GM18502 (cell line): ENCODE results near the gene HOXD9.

Experiments
- ATAC-seq: cut with Tn5 transposase; IDR thresholded peaks from one replicate; pipeline ENCODE4 v1.9.1; 2021; ENCODE audit warnings: mild to moderate bottlenecking; ENCODE audit not compliant: unreplicated experiment, poor library complexity

HOXD9 gene

DNA sequence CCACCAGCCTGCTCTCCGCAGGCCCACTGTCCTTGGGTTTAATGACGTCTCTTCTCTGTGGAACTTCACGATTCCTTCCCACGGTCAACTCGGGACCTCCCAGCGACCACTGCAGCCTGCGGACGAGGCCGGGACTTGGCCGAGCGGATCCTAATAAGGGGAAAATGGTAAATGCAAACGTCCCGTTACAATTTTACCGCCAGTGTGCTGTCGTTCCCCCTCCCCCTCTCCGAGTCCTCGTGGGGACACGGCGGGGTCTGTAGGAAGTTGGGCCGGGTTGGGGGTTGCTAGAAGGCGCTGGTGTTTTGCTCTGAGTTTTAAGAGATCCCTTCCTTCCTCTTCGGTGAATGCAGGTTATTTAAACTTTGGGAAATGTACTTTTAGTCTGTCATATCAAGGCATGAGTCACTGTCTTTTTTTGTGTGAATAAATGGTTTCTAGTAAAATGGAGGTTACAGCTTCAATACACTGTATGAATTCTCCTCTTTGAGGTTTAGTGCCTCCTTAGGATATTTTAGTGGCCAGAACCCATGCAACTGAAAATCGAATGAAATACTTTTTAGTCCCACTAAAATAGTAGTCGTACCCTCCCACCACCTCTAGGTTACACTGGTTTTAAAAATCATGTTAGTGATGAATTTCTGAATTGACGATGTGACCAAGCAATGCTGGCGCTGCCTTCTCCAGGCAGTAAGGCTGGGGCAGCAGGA lies 13.2 kb upstream of the HOXD9 start:
- no peak for ATAC-seq

DNA sequence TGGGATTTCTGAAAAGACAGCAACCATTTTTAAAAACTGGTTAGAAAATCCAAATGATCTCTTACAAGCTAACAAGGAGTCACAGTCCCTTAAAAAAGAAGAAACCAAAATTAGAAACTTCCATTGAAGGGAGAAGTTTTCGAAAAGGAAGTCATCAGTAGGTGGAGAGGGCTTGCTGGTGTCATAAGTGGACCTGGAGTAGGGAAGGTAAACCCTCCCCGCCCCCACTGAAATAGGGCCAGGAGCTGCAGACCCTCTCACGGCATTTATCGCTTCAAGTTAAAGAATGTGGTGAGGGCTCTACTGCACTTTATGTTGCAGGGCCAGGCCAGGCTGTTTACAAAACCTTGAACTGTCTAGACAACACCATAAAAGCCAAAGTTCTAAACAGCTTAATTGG lies 12.6 kb upstream of the HOXD9 start:
- no peak for ATAC-seq

DNA sequence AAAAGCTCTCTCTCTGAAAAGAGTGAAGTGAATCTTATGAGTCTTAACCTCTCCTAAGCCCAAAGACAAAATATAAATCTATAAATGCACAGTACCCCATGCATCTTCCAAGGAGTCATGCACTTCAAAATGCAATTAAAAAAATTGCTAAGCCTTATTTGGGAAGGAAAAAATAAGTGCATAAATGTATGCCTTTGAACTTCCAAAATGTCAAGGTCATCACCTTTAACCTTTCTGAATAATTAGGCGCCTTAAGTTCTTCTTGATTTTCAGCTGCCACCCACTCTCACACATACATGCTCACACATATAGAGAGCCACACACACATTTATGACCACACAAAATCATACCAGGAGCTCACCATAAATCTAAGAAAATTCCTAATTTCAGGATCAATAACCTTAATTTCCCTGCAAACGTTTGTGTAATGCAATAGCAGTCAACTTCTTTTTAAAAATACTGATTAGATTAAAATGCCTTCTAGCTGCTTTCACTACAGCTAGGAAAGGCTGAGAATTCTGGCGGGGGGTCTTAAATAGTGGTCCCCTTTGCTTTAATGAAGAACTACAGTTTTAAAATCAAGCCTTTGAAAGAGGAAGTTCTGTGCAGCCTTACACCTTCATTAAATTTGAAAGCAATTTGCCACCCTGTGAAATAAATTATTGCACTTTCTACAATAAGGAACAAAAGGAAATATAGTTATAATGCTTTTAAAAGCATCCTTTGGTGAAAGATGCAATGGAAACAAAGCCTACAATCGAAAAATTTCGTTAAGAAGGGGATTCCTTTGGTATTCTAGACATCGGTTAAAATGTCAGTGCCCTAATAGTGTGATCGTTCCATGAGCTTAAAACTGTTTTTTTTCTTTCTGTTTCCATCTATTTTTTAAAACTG lies 11.9 kb upstream of the HOXD9 start:
- no peak for ATAC-seq

DNA sequence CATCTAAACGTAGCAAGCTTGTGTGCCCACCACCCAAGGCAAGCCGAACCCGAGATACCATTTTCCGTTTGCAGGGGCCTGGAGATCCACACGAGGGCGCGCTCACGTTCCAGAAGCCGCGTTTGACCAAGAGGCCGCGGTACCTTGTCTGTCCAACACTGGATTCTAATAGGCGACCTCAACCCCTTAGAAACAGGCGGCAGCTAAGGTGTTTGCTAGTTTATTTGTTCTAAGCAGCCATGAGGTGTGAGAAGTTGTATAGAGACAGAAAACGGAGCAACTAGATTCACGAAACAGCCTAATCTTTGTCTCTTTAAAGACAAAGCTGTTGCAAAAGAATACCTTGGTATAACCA lies 11.2 kb upstream of the HOXD9 start:
- no peak for ATAC-seq

DNA sequence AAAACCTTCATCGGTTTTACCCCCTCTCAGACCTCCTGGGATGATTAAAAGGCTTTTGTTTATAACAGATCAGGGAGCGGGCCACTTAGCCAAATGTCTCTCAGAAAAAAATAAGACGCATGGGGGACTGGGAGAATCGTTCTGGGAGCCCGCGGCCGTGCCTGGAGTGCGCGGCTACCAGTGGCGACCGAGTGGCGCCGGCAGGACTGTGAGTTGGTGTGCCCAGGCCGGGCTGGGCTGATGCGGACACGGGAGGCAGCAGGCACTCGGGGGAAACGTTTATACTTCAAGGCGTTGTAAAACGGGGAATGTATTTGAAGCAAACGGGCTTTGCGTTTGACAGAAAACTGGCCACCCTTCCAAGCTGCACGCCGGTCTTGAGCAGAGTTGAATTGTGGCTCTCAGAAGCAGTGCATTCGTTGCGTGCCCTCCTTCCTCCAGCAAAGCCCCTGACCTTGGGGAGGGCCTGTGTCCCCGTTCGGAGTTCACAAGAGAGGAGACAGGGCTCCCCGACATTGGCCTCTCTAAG lies 10.6 kb upstream of the HOXD9 start:
- no peak for ATAC-seq

DNA sequence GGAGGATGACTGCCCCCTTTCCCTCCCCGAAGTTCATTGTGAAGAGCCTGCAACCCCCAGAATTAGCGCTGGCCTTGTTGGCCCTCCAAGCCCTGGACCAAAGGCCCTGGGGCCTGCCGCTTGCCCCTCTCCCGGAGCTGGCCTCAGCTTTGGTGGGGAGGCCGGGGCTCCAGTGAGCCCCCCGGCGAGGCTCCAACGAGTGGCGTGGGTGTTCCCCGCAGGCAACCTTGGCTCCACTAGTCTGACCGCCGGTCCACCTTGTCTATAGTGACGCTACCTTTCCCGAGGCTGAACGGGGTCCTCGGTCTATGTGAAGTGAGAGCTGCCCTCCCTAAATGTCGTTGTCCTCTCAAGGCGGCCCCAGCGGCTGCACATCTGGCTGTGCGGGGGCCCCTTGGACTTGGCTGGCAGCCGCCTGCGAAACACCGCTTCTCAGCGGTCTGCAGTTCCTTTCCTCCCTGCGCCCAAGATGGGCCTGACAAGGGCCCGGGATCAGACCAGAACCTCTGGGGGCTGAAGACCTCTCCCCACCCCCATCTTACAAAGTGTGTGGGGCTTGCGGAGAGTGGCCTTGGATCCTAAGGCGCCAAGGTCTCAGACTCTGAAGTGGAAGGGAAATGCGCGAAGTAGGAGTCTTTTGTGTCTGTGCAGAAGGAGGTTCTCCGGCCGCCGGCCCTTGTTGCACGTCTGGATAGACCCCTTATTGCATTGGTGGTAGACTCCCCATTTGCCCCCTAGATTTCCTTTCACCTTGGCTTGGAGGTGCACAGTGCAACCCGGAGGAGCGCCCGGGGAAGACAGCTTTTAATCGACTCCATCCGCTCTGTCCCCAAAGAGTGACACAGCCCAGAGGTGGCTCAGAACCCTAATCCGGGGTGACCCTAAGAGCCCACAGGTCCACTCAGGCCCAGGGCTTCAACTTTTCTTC lies 9.9 kb upstream of the HOXD9 start:
- no peak for ATAC-seq

DNA sequence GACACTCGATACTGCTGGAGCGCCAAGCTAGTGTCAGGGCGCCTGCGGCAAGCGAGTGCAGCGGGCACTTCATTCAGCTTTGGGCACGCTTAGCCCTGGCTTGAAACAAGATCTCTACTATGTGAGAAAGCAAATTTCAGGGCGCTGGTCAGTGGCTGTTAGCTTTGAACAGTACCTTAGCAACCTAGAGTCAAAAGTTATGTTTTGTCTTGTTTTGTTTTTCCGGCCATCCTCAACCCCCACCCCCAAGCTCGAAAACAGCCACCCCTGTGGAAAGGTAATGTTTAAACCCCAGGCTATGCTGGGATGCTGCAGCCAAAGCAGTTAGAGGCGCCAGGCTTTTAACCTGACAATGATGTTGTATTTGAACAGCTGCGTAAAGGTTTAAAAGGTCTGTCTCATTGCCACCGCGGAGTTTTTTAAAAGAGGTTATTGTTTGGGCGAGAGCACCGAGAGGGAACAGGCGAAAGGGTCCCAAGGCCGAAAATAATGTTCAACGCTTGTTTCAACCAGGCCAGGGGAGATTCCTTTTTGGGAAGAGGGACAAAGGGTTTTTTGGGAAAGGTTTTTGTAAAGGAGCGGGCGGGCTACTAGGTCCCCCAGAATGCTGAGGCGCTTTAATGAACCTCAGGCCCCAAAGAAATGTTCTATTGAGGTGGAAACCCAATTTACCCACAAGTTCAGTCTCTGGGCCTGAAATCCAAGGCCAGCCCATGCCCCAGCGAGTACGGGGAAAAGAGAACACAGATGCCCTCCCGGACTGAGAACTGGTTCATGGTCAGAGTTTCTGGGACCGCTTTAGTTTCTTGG lies 8.2 kb upstream of the HOXD9 start:
- ATAC-seq, result no peak

DNA sequence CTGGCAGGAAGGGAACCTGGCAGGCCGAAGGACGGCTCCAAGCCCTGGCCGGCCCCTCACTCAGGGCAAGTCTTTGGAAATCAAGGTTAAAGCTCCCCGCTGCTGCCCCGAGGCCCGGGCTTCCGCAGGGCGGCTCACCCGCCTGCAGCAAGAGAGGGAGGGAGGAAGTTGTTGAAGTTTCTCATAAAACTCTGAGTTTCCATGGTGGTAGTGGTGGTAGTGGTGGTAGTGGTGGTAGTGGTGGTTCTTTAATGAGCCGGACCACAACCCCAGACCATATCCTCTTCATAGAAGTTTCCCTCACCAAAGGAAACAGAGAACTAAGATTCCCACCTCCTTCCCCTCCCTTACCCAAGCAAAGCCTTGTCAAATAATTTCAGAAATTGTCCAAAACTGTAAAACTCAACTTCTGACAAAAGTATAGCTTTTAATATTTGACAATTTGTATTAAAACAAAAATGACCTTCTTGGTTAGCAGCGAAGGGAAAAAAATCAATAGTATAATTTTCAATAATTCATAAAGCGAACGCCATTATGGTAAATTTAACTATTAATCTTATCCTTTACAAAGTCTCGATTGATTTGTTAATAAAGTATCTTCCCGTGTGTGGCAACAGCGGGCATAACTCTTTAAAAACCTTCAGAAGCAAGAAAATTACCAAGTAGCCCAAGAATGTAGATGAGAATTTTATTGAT lies 7.4 kb upstream of the HOXD9 start:
- ATAC-seq, result no peak

DNA sequence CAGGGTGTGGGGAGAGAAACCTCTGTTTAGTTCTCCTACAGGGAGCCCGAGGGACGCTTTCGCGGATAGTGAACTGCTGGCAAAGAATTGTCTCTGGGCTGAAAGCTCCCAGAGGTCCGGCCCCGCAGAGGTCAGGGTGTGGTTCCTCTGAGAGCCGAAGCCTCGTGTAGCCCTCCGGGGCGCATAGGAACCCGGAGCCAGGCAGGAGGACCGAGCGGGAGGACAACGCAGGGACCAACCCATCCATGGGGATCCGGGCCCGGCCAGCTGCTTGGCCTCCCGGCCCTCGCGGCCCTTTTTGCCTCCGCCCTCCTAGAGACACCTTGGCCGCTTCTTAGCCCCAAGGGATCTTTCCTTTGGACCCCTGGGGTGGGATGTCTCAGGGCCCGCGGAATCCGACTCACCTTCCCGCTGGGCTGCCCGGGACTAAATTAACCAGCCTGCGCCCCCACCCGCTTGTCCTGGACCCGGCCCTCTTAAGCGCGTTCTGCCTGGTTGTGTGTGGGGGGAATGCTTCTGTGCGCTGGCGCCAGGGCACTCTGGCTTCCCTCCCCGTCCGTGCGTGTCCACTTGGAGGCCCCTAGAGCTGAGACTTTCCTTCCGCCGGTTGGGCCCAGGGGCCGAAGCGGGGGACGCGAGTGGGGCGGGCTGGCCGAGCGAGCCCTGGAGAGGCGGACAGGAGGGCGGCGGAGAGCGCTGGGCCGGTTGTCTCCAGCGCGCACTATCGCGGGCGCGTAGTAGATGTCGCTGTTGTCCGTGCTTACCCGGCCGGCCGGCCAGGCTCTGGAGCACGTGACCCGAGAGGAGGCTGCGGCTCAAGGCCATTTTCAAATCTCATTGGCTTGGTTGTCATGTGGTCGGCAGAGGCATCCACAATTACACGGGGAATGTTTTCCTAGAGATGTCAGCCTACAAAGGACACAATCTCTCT lies 6.4 kb upstream of the HOXD9 start, which contains the start of gene HOXD10:
HOXD10 (plus strand) TSS at position 896 of the 931 bp plus-strand sequence. CDS start 56 bp downstream, outside the sequence.
- ATAC-seq, result no peak

DNA sequence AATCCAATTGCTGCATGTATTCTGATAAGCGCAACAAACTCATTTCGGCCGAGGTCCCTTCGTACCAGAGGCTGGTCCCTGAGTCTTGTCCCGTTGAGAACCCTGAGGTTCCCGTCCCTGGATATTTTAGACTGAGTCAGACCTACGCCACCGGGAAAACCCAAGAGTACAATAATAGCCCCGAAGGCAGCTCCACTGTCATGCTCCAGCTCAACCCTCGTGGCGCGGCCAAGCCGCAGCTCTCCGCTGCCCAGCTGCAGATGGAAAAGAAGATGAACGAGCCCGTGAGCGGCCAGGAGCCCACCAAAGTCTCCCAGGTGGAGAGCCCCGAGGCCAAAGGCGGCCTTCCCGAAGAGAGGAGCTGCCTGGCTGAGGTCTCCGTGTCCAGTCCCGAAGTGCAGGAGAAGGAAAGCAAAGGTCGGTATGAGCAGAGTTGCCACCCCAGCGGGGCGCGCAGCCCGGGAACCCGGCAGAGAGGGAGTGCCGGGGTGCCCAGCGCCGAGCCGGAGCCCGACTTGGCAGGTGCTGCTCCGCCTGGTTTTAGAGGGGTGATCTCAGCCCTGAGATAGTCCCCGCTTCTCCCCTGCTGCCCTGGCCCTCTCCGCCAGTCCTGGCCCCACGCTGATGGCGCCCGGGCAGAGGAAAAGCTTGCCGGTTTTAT lies 5.2 kb upstream of the HOXD9 start:
- no peak for ATAC-seq

DNA sequence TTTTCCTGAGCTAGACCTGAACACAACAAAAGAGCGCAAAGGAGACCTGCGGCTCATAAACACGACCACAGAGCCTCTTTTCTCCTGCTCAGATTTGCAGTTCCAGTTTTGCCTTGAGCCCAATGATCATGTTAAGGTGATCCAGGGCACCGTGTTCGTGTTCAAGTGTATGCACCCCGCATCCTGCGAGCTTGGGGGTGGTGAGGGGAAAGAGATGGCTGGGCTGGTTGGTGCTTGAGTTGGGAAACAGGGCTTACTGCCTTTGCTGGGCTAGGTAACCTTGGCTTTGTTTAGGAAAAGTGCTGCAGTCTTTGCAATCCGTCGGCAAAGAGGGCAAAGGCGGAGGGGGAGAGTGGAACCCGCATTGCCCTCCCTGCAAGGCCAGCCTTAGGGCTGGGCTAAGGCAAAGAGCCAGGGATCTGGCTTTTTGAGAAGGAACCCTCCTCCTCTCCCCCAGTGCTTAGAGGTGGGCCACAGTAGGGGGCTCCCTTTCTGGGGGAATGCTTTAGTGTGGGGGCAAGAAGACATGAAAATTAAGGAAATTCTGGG lies 4.6 kb upstream of the HOXD9 start:
- no peak for ATAC-seq

DNA sequence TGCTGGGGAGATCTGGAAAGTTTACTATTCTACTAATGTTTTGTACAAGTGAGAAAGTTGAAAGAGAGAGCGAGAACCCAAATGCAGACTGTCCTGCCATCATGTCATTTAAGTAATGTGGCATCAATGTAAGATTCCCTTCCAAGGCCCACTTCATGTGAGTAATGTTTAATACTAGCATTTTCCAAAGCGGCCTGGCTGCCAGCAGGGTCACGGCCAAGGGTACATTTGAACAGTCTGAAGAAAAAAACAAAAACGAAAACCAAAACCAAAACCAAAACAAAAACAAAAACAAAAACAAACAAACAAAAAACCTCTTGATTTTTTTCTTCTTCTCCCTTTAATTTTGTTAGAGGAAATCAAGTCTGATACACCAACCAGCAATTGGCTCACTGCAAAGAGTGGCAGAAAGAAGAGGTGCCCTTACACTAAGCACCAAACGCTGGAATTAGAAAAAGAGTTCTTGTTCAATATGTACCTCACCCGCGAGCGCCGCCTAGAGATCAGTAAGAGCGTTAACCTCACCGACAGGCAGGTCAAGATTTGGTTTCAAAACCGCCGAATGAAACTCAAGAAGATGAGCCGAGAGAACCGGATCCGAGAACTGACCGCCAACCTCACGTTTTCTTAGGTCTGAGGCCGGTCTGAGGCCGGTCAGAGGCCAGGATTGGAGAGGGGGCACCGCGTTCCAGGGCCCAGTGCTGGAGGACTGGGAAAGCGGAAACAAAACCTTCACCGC lies 3.7 kb upstream of the HOXD9 start:
- no peak for ATAC-seq

DNA sequence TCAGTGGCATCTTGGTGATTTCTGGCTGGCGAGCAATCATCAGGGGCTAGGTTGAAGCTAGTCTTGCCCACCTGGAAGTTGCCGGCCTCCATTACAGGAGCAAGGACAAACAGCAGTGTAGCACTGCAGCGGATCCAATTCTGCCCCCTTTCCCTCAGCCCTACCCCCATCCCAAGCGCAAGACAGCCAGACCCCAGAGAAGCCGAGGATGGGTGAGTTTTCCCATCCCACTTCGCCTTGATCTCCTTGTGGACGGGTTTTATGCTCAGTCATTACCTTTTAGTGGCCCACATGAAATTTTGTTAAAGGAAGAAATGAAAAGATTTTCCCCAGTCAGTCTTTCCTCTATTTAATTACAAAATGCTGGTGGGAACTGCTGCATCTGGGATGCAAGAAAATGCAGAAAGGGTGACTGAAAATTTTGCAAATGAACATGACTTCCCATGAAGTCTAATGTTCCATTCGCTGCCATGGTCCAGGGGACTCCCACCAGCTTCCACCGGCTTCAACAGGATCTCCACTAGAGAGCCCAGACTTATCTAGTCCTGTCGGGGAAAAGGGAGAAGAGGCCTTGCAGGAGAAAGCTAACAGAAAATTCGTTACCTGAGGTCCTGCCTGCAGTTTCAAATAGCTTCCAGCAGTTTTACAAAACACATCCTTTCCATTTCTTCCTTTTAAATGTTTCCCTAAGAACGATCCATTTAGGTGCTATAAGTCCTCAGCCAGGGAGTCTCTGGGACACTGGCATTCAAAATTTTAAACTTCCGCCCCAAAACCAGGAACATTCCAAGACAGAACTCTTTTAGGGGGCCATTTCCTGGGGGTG lies 1.9 kb upstream of the HOXD9 start:
- ATAC-seq, result no peak

DNA sequence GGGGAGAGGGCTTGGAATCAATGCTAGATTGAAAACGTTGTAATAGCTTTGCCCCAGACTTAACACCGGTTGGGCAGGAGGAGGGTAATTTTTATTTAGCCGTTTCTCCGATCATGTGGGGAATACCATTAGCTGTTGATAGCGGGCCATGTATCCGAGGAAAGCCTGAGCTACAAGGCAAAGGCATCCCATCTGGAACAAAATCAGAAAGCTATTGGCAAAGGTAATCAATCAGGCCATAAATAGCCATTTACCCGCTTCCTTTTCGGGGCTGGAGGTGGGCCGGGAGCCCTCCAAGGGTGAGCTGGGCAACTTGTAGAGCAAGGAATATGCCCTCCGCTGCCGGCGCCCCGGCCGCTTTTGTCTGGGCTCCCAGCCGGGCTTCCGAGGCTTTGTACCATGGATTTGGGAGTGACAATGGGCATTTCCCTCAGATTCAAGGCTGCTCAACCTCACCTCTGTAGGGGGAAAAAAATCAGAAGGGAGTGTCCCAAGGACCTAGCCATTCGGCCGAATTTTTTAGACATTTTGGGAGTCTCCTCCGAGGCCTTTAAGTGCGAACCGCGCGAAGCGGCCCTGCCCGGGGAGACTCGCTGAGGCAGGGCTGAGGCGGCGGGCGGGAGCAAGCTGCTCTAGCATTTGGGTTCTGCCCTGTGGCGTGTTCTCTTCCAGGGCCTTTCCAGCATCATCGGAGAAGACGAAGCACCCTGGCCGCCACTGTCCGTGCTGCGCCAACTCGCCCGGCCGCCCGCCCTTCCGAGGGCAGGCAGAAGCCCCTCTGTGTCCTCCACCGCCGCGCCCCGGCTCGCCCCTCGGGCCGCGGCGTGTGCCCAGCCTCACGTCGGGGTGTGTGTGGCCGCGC lies 1.1 kb upstream of the HOXD9 start:
- no peak for ATAC-seq
